Amniotic stem cell (primary cell): Measurements from ENCODE around the gene ZIC5.

Experiments used
- DNase-seq: peaks from one replicate; lab custom pipeline; 2025; lab: John Stamatoyannopoulos, UW

ZIC5 gene

DNA sequence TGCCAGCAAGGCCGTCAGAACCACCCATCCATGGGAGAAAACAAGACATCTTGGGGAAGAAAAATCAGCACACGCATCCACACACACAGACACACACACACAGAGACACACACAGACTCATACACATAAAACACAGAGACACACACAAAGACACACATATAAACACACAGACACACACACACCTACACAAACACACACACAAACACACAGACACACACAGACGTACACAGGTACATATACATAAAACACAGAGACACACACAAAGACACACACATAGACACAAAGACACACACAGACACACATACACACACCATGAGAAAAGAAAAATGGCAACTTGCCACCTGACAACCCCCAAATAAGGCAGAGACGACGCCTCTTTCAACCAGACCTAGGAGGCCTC, 40.6 kb downstream of the ZIC5 start:
- DNase-seq: no peak

DNA sequence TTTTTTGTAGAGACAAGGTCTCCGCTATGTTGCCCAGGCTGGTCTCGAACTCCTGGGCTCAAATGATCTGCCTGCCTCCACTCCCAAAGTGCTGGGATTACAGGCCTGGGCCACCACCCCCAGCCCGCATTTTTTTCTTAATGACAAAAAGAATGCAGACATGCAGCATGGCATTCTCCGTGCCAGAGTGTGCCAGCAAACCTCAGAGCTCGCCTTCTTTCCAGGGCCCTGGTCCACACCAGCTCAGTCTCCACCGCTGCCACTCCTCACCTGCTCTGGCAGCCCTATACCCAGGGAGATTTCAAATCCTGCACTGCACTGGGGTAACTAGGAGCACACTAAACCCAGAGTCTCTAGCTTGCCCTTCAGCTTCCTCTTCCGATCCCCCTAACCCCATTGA, 41.7 kb downstream of the ZIC5 start:
- DNase-seq: no peak

GRCh38 chr13:99926014-99926731, 45.4 kb downstream of the ZIC5 start:
- DNase-seq: no peak

- DNase-seq: no peak
Measured at GRCh38 chr13:99923877-99924582, 47.5 kb downstream of the ZIC5 start.

DNA sequence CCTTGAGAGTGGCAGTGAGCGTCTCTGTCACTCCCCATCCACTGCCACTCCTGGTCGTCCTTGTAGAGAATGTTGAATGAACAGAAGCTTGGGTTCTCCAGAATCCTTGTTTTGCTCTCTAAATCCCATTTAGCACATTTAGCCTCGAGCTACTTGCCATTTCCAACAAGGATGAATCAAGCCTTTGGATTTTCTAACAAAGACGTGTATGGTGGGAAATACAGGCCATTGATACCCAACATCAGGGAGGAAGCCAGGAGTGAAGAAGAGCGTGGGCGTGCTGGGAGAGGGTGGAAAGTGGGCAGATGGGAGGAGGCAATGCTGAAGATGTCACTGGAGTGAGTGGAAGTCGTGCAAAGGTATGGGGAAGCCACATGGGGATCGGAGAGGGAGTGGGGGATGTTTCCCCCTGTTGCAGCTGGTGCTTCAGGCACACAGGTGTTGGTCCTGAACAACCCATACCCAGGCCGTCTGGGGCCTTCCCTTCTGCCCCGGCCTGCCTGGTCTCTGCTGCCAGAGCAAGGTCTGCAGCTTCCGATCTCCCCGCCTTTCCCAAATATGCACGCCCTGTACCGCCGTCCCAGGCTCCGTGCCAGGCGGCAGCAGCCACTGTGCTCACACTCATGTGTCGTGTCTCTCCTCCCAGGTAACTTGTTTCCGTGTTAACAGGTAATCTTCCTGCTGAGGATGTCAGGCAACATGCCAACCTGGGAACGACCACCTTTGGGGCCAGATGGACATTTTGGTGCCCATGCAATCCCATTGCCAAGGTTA, 48.7 kb downstream of the ZIC5 start:
- no peak for DNase-seq

- DNase-seq: no peak
Measured at GRCh38 chr13:99919132-99919531, 52.4 kb downstream of the ZIC5 start.

DNA sequence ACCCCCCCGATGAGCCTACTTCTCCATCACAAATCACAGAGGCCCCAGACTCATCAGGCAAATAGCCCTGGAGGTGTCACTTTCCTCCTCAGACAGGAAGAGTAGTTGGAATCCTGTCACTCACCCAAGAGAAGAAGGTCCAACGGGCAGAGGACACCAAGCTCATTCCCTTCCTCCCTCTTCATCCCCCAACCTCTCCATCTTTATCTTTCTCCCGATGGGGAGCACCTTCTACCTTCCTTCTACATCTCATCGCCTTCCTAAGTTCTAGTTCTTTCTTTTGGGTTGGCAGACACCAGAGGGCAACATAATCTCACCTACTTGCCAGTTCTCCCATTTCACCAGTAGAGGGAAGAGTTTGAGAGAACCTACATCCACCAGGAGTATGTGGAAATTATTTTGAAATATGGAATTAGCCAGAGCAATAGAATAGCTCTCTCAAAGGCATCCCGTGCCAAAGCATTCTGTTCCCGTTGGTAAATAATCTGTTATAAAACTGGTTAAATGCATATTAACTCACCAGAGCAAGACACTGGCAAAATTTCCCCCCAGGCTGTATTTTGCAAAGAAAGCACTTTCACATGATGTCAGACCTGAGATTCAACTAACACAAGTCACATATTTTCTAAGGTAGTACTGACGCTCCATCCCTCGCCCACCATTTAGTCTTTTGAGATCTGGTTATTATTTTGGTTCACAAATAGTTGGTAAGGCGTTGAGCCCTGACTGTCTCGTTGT, 55.0 kb downstream of the ZIC5 start:
- peak; percentile 29 for DNase-seq

- DNase-seq: no peak
Measured at GRCh38 chr13:99913167-99913566, 58.4 kb downstream of the ZIC5 start.
